GM10248 (cell line): ENCODE measurements around the gene SLC4A8.

Source experiments
- CTCF ChIA-PET: fragments of 300-600 bp; sonication (Branson Sonifier 250); formaldehyde crosslinking; extraction: SDS; loops from one replicate; lab custom pipeline; 2021; ENCODE audit warnings: antibody characterized with exemption; lab: Yijun Ruan, JAX
- POLR2A ChIA-PET: fragments of 350-650 bp; sonication (Branson Sonifier 250); formaldehyde crosslinking; extraction: SDS; loops from one replicate; lab custom pipeline; 2020; ENCODE audit warnings: antibody characterized with exemption; lab: Yijun Ruan, JAX
- DNase-seq: peaks from one replicate; pipeline ENCODE4 v3.0.0; 2012; ENCODE audit errors: extremely low spot score
- CTCF ChIP-seq: IDR thresholded peaks from 2 replicates; pipeline ENCODE4 v1.5.1; 2012; ENCODE audit warnings: mild to moderate bottlenecking, low read depth; ENCODE audit errors: extremely low read depth, missing control alignments, control extremely low read depth

SLC4A8 gene

GRCh38 chr12:51493281-51493680 lies 68.7 kb downstream of the SLC4A8 start:
- TF ChIP-seq CTCF: no peak

GRCh38 chr12:51496895-51497294 lies 72.3 kb downstream of the SLC4A8 start:
- DNase-seq: no peak
- no peak for TF ChIP-seq CTCF
- POLR2A ChIA-PET: no interaction called here
- CTCF ChIA-PET: interaction anchor here (1.0 to 1.7 kb wide), 5 partner anchors 9 to 21 kb away, joined by 3 to 8 read pairs (median 4); no protein-coding TSS in a partner anchor

More at GRCh38 chr12:51493281-51493680, 68.7 kb downstream of the SLC4A8 start:
- CTCF ChIA-PET: interaction anchor here (0.7 to 1.9 kb wide), 3 partner anchors 11 to 72 kb away, joined by 3 to 4 read pairs (median 3); no protein-coding TSS in a partner anchor
- DNase-seq: no peak
- POLR2A ChIA-PET: no interaction called here

GRCh38 chr12:51504851-51505250 lies 80.2 kb downstream of the SLC4A8 start:
- no peak for TF ChIP-seq CTCF
- POLR2A ChIA-PET: no interaction called here
- CTCF ChIA-PET: interaction anchor here (1.1 to 2.5 kb wide), 6 partner anchors 8 to 28 kb away, joined by 3 to 9 read pairs (median 4); no protein-coding TSS in a partner anchor
- no peak for DNase-seq

GRCh38 chr12:51505360-51506105 lies 80.9 kb downstream of the SLC4A8 start:
- no peak for DNase-seq
- TF ChIP-seq CTCF: no peak
- POLR2A ChIA-PET: no interaction called here
- CTCF ChIA-PET: interaction anchor here (0.7 to 2.5 kb wide), 6 partner anchors 9 to 86 kb away, joined by 3 to 9 read pairs (median 4); no protein-coding TSS in a partner anchor

GRCh38 chr12:51507178-51507577 lies 82.5 kb downstream of the SLC4A8 start:
- ChIA-PET CTCF (interaction anchor here (1.3 to 2.5 kb wide), 3 partner anchors 11 to 88 kb away, joined by 3 to 8 read pairs (median 3); no protein-coding TSS in a partner anchor), POLR2A (no interaction called here)
- no peak for DNase-seq
- TF ChIP-seq CTCF: no peak

GRCh38 chr12:51508285-51508684 lies 83.7 kb downstream of the SLC4A8 start:
- no peak for TF ChIP-seq CTCF
- DNase-seq: no peak
- ChIA-PET POLR2A (no interaction called here), CTCF (no interaction called here)
